Pons (tissue), 1 donor: ENCODE results near the gene TMPRSS9.
"Not testable (repeated sequence)": the region's sequence is repeated elsewhere in the genome, so short reads cannot be mapped to it uniquely, and the experiment has no call there.

Experiments
- DNase-seq: peaks from one replicate; pipeline ENCODE4 v3.0.0-alpha.2; 2016; ENCODE audit warnings: low spot score

TMPRSS9 gene

GRCh38 chr19:2394054-2394441, 34.0 kb downstream of the TMPRSS9 start:
- DNase-seq, result no peak

DNA sequence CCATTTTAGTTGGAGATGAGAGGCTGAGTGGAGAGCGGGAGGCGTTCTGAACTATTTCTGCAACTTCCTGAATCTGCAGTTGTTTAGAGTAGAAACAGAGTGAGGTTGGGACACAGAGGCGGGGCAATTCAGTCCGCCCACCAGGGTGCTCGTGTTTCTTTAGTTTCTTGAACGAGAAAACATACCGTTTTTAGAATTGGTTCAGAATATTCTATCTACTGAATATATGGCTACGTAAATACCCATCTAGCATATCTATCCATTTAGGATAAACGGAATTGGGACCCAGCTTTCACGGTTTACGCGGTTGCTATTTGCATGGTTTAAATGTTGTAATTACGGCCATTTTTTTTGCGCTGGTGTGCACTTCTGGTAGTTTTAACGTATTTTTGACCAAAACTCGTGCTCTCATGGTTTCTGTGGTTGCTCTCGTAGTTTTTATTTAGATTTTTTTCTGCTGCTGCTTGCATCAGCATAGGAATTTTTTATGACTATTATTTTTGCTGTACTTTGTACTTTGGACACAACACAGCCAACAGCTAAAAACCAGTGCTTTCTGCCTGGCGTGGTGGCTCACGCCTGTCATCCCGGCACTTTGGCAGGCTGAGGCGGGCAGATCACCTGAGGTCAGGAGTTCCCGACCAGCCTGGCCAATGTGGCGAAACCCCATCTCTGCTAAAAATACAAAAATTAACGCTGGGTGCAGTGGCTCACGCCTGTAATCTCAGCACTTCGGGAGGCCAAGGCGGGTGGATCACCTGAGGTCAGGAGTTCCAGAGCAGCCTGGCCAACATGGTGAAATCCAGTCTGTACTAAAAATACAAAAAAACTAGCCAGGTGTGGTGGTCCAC, 34.6 kb downstream of the TMPRSS9 start:
- DNase-seq, result peak; percentile 56

GRCh38 chr19:2395293-2395829, 35.3 kb downstream of the TMPRSS9 start:
- DNase-seq, result not testable (repeated sequence)

DNA sequence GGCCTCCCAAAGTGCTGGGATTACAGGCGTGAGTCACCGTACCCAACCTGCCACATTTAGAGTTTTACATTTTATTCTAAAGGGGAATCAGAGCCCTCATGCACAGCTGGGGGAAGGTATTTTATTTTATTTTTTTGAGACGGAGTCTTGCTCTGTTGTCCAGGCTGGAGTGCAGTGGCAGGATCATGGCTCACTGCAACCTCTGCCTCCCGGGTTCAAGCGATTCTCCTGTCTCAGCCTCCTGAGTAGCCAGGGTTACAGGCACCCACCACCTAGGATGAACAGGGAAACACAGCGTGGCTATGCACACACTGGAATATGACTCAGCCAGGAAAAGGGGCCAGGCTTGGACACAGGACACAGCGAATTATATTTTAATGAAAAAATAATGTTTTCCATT, 37.1 kb downstream of the TMPRSS9 start:
- DNase-seq, result not testable (repeated sequence)

DNA sequence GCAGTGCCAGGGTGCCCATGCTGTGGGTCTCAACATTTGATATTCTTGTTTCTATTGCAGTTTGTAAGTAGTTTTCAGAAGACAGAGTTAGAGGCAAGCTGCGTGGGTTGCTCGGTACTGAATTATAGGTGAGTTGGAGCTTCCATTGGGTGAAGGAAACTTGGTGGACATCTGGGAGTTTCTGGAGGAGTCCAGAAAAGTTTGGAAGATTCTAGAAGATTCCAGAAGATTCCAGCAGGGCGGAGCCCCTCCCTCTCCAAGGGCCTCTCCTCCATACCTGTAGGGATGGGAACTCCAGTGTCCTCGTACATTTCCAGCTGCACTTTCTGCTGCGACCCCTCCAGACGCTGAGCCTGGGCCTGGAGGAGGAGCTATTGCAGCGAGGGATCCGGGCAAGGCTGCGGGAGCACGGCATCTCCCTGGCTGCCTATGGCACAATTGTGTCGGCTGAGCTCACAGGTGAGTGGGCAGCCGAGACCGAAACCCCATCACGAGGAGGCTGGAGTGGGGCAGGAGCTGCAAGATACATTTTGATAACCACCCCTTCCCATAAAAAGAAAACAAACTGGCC, 38.8 kb downstream of the TMPRSS9 start:
- no peak for DNase-seq

DNA sequence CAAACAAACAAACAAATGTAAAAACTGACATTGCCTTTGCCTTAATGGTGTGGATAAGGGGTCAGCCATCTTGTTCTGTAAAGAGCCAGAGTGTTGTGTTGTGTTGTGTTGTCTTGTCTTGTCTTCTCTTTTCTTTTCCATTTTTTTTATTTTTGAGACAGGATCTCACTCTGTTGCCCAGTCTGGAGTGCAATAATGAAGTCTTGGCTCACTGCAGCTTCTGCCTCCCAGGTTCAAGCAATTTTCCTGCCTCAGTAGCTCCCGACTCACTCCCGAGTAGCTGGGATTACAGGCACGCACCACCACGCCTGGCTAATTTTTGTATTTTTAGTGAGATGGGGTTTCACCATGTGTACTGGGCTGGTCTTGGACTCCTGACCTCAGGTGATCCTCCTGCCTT, 39.5 kb downstream of the TMPRSS9 start:
- DNase-seq, result no peak

GRCh38 chr19:2408247-2408646, 48.2 kb downstream of the TMPRSS9 start:
- no peak for DNase-seq

DNA sequence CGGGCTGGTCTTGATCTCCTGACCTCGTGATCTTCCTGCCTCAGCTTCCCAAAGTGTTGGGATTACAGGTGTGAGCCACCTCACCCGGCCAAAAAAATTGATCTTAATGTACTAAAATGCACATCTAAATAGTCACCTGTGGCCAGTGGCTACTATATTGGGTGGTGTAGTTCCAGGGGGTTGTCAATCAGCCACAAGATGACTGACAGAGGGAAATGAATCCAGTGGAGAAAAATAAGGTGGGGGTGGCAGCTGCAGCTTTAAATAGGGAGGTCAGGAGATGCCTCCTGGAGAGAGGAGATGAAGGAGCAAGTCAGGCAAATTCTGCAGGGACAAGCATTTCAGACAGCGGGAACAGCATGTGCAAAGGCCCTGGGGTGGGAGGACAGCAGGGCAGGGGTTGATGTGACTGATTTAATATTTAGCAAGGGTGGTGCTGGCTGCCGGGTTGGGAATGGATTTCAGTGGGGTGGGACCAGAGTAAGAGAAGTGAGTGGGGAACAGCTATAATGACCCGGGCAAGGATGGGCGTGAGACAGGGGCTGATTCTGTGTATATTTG, 49.4 kb downstream of the TMPRSS9 start:
- no peak for DNase-seq

- no peak for DNase-seq
These were observed 50.0 kb downstream of the TMPRSS9 start for GRCh38 chr19:2410023-2410422.

DNA sequence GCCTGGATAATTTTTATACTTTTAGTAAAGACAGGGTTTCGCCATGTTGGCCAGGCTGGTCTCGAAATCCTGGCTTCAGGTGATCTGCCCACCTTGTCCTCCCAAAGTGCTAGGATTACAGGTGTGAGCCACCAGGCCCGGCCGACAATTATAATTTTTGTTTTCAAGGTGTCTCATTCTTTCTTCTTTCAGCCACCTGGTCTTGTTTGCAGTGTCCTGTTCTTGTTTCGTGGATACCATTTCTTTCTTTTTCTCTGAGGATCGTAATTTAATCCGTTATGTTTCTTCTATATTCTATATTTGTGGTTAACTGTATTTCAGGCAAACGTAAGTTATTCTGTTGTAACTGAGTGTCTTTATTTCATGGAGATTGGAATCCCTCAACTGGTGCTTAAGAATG, 51.6 kb downstream of the TMPRSS9 start:
- no peak for DNase-seq

DNA sequence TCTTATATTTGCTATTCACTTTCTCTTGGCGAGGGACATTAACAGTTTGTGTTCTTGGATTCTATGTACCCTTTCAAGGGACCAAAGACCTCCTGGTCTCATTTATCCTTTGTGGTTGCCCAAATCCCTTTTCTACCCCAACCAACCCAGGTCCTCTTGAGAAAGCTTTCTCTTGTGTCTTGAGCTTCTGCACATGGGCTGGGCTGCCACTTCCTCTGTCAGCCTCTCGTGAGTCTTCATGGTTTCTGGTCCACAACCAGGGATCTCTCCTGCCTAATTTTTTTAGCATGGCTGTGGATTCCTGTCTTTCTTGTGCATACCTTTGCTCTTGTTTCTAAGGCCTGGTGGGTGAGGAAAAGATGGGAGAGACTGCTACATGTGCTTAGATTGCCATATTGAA, 52.4 kb downstream of the TMPRSS9 start:
- no peak for DNase-seq

- DNase-seq, result no peak
These were observed 53.1 kb downstream of the TMPRSS9 start for GRCh38 chr19:2413159-2413558.

- no peak for DNase-seq
These were observed 53.6 kb downstream of the TMPRSS9 start for GRCh38 chr19:2413629-2414028.

- no peak for DNase-seq
These were observed 55.4 kb downstream of the TMPRSS9 start for GRCh38 chr19:2415281-2415972.

- no peak for DNase-seq
These were observed 55.9 kb downstream of the TMPRSS9 start for GRCh38 chr19:2415973-2416319.

DNA sequence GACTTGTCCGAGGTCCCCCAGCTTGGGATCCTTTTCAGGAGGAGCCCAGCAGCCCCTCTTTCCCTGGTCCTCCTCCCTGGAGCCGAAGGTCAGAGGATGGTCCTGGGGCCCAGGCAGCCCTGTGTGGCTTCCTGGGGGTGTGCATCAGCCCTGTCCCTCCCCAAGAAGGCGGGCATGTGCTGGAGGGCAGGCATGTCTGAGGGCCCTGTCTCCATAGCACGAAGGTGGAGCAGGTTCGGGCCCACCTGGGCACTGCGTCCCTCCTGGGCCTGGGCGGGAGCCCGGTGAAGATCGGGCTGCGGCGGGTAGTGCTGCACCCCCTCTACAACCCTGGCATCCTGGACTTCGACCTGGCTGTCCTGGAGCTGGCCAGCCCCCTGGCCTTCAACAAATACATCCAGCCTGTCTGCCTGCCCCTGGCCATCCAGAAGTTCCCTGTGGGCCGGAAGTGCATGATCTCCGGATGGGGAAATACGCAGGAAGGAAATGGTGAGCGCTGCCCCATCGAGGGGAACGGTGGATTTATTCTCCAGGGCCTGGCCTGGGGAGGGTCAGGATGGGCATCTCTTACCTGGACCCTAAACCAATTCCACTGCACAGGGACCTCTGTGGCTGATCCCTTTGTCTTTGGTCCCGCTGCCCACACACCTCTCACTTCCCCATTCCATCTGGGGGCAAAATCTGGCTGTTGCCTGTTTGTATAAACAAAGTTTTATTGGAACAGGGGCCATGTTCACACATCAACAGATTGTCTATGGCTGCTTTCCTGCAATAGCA, 56.4 kb downstream of the TMPRSS9 start:
- DNase-seq, result no peak

DNA sequence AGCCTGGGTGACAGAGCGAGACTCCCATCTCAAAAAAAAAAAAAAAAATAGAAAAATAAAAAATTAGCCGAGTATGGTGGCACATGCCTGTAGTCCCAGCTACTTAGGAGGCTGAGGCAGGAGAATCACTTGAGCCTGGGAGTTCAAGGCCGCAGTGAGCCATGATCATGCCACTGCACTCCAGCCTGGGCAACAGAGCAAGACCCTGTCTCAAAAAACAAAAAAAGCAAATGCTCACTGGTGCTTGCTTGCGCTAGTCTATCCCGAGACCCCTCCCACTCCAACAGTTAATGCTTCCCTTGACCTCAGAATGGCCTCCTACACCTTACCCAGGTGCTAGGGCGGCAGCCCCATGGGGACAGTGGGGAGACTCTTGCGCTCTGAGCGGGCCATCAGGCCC, 57.4 kb downstream of the TMPRSS9 start:
- not testable (repeated sequence) for DNase-seq

DNA sequence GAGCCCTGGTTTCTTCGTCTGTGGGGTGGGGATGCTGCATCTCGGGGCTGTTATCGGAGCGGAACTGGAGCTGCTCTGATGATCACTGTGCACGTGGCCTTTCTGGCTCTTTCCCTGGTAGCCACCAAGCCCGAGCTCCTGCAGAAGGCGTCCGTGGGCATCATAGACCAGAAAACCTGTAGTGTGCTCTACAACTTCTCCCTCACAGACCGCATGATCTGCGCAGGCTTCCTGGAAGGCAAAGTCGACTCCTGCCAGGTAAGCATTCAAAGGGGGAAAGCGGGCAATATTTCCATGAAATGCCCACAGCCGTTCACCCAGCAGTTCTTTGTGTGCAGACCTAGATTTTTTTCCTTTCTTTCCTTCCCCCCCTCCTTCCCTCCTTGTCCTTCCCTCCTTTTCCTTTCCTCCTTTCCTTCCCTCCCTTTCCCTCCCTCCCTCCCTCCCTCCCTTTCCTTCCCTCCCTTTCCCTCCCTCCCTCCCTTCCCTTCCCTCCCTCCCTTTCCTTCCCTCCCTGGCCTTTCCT, 57.9 kb downstream of the TMPRSS9 start:
- DNase-seq, result no peak

- DNase-seq, result no peak
These were observed 59.7 kb downstream of the TMPRSS9 start for GRCh38 chr19:2419754-2420153.

DNA sequence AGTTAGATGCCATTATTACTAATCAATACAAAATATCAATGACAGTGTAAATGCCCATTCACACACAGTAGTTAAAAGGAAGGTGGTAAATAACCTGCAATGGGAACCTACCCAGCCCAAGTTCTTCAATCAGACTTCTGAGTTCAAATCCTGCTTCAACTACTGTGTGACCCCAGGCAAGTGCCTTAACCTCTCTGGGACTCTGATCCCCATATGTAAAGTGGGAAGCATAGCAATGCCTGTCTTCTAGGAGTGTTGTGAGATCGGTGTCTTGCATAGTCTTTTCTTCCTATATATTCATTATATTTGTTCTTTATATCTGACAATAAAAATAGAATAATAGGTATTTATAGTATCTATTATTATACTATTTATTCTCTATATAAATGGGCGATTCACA, 60.4 kb downstream of the TMPRSS9 start:
- DNase-seq, result no peak

DNA sequence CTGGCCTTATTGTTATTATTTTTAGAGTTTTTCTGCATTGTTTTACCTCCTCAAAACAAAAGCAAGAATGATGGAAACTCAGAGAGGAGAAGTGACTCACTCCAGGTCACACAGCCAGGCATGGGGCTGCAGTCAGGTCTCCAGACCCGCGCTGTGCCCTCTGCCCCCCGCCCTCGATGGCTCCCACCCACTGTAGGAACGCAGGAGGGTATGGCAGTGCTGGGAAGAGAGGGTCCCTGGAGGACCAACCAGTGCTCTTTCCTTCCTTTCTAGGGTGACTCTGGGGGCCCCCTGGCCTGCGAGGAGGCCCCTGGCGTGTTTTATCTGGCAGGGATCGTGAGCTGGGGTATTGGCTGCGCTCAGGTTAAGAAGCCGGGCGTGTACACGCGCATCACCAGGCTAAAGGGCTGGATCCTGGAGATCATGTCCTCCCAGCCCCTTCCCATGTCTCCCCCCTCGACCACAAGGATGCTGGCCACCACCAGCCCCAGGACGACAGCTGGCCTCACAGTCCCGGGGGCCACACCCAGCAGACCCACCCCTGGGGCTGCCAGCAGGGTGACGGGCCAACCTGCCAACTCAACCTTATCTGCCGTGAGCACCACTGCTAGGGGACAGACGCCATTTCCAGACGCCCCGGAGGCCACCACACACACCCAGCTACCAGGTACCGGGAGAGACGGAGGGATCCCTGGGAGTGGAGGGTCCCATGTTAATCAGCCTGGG, 61.7 kb downstream of the TMPRSS9 start:
- no peak for DNase-seq
